ENCODE results near the gene CDH13.

The CDH13 gene

DNA sequence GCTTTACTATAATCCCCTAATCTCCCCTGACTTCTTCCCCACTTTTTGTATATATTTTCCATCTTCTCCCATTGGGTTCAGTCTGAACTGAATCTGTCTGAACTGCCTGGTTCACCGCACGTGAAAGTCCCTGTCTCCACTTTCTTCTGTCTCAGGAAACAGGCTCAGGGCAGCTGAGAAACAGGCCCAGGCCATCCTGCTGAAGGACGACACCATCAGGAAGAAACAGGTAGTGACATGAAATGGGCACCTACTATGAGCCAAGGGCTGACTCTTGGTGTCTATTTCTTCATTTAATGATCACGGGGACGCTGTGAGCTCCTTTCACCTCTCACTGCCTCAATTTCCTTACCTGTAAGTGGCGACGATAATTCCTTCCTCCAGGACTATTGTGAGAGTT is 1090.5 kb downstream of the CDH13 start:
- Histone ChIP-seq H3K4me1 (ENCODE audit: control insufficient read depth, insufficient read depth, low read length) (0 out of 2 replicates have a peak, but pooled peaks cover 3% of the 10 kb centered on the region), H3K27me3 (ENCODE audit: control insufficient read depth, insufficient read depth, low read length) (no peaks in the 10 kb centered on the region), H3K4me3 (ENCODE audit: low read depth, low read length) (no peak overlapping the region), H3K9ac (ENCODE audit: low read length) (no peak overlapping the region), H3K9me3 (ENCODE audit: control insufficient read depth, insufficient read depth, low read depth, low read length) (no peaks in the 10 kb centered on the region), H3K36me3 (ENCODE audit: control insufficient read depth, insufficient read depth, low read length) (no peaks in the 10 kb centered on the region), H3K27ac (ENCODE audit: low read depth, low read length) (no peak overlapping the region)

DNA sequence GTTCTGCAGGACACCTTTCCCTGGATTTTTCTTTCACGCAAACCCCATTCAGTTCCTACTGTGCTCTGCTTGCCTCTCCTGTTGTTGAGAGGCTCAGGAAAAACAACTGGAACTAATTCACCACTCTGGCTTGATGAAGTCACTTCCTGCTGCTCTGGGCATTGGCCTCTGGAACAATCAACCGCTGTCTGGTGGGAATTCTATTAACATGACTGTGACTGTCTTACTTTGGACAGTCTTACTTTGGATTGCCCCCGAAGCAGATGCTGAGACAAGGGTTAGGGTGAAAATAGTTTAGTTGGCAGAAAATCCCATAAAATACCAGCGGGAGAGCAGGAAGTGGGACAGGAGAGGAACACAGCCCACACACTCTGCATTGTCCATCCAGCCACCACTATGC is 1091.0 kb downstream of the CDH13 start:
- Histone ChIP-seq H3K36me3 (ENCODE audit: control insufficient read depth, insufficient read depth, low read length) (no peaks in the 10 kb centered on the region), H3K4me3 (ENCODE audit: low read depth, low read length) (no peak overlapping the region)

DNA sequence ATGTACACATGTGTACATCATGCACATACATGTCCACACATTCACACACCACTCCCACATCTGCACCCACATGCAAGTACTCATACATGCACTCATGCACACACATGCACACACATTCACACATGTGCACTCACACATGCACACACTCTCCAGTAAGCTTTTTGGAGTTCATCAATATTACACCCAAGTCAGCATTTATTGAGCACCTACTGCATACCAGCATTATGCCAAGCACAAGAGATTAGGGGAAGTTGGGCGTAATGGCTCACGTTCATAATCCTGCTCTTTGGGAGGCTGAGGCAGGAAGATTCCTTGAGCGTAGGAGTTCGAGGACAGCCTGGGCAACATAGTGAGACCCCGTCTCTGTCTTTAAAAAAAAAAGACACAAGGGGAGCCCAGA is 1093.4 kb downstream of the CDH13 start:
- Histone ChIP-seq H3K9me3 (ENCODE audit: control insufficient read depth, insufficient read depth, low read depth, low read length) (no peaks in the 10 kb centered on the region), H3K27ac (ENCODE audit: low read depth, low read length) (no peak overlapping the region), H3K4me1 (ENCODE audit: control insufficient read depth, insufficient read depth, low read length) (0 out of 2 replicates have a peak, but pooled peaks cover 3% of the 10 kb centered on the region), H3K4me3 (ENCODE audit: low read depth, low read length) (no peak overlapping the region), H3K27me3 (ENCODE audit: control insufficient read depth, insufficient read depth, low read length) (no peaks in the 10 kb centered on the region), H3K36me3 (ENCODE audit: control insufficient read depth, insufficient read depth, low read length) (no peaks in the 10 kb centered on the region), H3K9ac (ENCODE audit: low read length) (no peak overlapping the region)

More for the DNA sequence above, 1091.0 kb downstream of the CDH13 start:
- Histone ChIP-seq H3K27me3 (ENCODE audit: control insufficient read depth, insufficient read depth, low read length) (no peaks in the 10 kb centered on the region), H3K4me1 (ENCODE audit: control insufficient read depth, insufficient read depth, low read length) (0 out of 2 replicates have a peak, but pooled peaks cover 3% of the 10 kb centered on the region), H3K9me3 (ENCODE audit: control insufficient read depth, insufficient read depth, low read depth, low read length) (no peaks in the 10 kb centered on the region), H3K27ac (ENCODE audit: low read depth, low read length) (no peak overlapping the region), H3K9ac (ENCODE audit: low read length) (no peak overlapping the region)

DNA sequence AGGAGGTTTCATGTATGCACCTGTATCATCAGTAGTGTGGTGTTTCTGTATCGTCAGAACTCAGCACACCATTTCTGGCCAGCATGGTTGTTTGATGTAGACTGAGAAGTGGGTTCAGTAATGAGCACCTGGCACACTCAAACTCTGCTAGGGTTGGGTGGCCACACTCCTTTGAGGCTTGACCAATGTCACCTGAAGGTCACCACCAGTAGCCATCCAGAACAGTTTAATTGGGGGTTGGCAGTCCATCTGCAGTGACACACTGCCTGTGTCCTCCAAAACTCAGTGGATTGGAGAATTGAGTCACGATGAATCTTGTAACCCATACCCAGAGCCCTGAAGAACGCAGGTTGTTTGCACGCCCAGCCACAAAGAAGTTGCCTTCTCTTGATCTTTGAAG is 1094.2 kb downstream of the CDH13 start:
- H3K36me3 ChIP-seq (ENCODE audit: control insufficient read depth, insufficient read depth, low read length), result no peaks in the 10 kb centered on the region
- no peak overlapping the region for H3K4me3 ChIP-seq (ENCODE audit: low read depth, low read length)
- no peaks in the 10 kb centered on the region for H3K9me3 ChIP-seq (ENCODE audit: control insufficient read depth, insufficient read depth, low read depth, low read length)
- 0 out of 2 replicates have a peak, but pooled peaks cover 3% of the 10 kb centered on the region for H3K4me1 ChIP-seq (ENCODE audit: control insufficient read depth, insufficient read depth, low read length)
- H3K9ac ChIP-seq (ENCODE audit: low read length), result no peak overlapping the region
- H3K27me3 ChIP-seq (ENCODE audit: control insufficient read depth, insufficient read depth, low read length), result no peaks in the 10 kb centered on the region
- H3K27ac ChIP-seq (ENCODE audit: low read depth, low read length), result no peak overlapping the region

DNA sequence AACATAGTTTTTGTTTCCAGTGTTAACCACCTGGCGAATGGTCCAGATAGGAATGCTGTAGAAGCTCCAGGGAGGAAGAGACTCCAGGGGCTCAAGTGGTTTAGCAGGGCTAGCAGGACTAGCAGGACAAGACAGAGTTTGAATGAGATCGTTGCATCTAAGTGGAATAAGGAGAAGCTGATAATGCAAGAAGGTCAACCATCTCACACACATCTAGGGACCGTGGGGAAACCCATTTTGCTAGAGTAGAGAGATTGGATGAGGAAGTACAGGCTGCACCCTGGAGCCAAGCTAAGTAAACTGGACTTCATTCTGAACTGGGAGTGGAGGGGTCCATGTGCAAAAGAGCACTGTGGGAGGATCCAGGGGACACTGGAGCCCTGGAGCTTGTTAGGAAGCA is 1094.9 kb downstream of the CDH13 start:
- Histone ChIP-seq H3K27ac (ENCODE audit: low read depth, low read length) (no peak overlapping the region), H3K4me1 (ENCODE audit: control insufficient read depth, insufficient read depth, low read length) (0 out of 2 replicates have a peak, but pooled peaks cover 3% of the 10 kb centered on the region), H3K9ac (ENCODE audit: low read length) (no peak overlapping the region), H3K4me3 (ENCODE audit: low read depth, low read length) (no peak overlapping the region), H3K36me3 (ENCODE audit: control insufficient read depth, insufficient read depth, low read length) (no peaks in the 10 kb centered on the region), H3K9me3 (ENCODE audit: control insufficient read depth, insufficient read depth, low read depth, low read length) (no peaks in the 10 kb centered on the region), H3K27me3 (ENCODE audit: control insufficient read depth, insufficient read depth, low read length) (no peaks in the 10 kb centered on the region)

DNA sequence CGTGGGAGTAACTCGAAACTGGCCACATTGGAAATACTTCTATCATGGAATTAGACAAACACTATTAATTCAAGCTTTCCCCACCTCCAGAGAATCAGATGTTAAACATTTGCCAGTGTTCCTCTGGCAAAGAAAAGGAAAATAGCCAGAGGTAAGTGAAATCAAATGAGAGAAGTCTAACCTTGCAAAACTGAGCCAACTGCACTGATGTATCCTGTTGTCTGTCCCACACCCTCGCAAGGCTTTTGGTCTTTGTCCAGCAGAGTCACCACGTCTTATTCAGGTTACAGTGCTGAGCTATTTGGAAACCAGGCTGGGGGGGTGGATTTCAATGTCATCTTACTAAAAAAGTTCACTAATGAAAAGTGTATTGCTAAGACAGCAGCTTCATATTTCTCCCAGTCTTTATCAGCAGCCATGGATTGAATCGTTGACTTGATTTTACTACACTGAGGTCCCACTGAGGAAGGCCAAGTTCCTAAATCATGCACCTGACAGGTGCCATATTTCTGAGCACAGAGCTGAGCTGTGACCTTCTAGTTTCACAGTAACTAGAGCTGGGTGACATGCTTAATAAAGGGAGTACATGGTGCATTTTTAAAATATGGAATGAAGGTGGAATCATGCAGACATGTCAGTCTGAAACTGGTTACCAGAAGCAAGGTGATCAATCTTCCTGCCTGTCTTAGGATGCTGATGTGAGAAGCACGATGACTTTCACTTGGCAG is 1095.9 kb downstream of the CDH13 start:
- Histone ChIP-seq H3K27me3 (ENCODE audit: control insufficient read depth, insufficient read depth, low read length) (no peaks in the 10 kb centered on the region), H3K4me3 (ENCODE audit: low read depth, low read length) (no peak overlapping the region), H3K4me1 (ENCODE audit: control insufficient read depth, insufficient read depth, low read length) (0 out of 2 replicates have a peak, but pooled peaks cover 1% of the 10 kb centered on the region), H3K36me3 (ENCODE audit: control insufficient read depth, insufficient read depth, low read length) (no peaks in the 10 kb centered on the region), H3K9ac (ENCODE audit: low read length) (no peak overlapping the region), H3K27ac (ENCODE audit: low read depth, low read length) (no peak overlapping the region), H3K9me3 (ENCODE audit: control insufficient read depth, insufficient read depth, low read depth, low read length) (no peaks in the 10 kb centered on the region)

DNA sequence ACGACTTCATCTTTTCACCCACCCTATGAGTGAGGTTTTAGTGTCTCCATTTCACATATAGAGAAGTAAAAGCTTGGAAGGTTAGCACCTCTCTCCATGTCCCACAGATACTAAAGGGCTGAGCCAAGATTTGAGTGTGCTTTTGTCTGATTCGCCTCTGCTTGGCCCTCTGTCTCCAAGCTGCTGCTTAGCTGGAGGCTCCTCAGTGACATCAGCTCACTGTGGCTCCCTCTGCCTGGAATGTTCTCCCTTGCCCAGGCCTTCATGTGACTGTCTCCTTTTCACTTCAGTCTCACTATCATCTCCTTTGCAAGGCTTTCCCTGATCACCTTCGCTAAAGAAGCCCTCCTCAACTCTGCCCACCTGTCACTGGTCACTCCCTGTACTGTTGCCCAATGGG is 1096.5 kb downstream of the CDH13 start:
- no peaks in the 10 kb centered on the region for H3K36me3 ChIP-seq (ENCODE audit: control insufficient read depth, insufficient read depth, low read length)
- no peaks in the 10 kb centered on the region for H3K9me3 ChIP-seq (ENCODE audit: control insufficient read depth, insufficient read depth, low read depth, low read length)
- H3K4me3 ChIP-seq (ENCODE audit: low read depth, low read length), result no peak overlapping the region
- no peak overlapping the region for H3K9ac ChIP-seq (ENCODE audit: low read length)
- H3K27me3 ChIP-seq (ENCODE audit: control insufficient read depth, insufficient read depth, low read length), result no peaks in the 10 kb centered on the region
- H3K4me1 ChIP-seq (ENCODE audit: control insufficient read depth, insufficient read depth, low read length), result no peaks in the 10 kb centered on the region; the same call in 1 of the 2 replicates
- H3K27ac ChIP-seq (ENCODE audit: low read depth, low read length), result no peak overlapping the region

DNA sequence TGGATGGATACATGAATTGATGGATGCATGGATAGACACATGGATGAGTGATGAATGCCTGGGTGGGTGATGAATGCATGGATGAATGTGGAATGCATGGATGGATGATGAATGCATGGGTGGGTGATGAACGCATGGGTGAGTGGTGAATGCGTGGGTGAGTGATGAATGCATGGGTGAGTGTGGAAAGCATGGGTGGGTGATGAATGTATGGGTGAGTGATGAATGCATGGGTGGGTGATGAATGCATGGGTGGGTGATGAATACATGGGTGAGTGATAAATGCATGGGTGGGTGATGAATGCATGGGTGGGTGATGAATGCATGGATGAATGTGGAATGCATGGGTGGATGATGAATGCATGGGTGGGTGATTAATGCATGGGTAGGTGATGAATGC is 1097.1 kb downstream of the CDH13 start:
- Histone ChIP-seq H3K4me3 (ENCODE audit: low read depth, low read length) (no peak overlapping the region), H3K27ac (ENCODE audit: low read depth, low read length) (no peak overlapping the region), H3K9ac (ENCODE audit: low read length) (no peak overlapping the region), H3K36me3 (ENCODE audit: control insufficient read depth, insufficient read depth, low read length) (no peaks in the 10 kb centered on the region), H3K27me3 (ENCODE audit: control insufficient read depth, insufficient read depth, low read length) (no peaks in the 10 kb centered on the region), H3K4me1 (ENCODE audit: control insufficient read depth, insufficient read depth, low read length) (no peaks in the 10 kb centered on the region; the same call in 1 of the 2 replicates), H3K9me3 (ENCODE audit: control insufficient read depth, insufficient read depth, low read depth, low read length) (no peaks in the 10 kb centered on the region)

DNA sequence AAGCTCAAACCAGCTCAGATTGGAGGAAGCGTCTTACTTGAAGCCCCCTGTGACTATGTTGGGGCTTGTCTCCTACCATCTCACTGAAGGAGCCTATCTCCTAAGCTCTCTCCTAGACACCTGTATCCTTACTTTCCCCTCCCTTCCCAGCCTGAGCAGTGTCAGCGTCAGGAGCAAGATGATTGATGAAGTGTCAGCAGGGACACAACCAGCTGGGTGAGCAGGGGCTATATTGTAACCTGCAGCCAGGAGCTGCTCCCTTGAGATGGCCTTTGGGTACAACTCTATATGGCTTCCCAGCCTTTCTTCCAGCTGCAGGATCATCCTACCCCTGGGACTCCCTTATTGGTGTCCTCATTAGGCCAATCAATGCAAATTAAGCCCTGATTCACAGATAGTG is 1097.8 kb downstream of the CDH13 start:
- Histone ChIP-seq H3K4me3 (ENCODE audit: low read depth, low read length) (no peak overlapping the region), H3K27me3 (ENCODE audit: control insufficient read depth, insufficient read depth, low read length) (no peaks in the 10 kb centered on the region), H3K9ac (ENCODE audit: low read length) (no peak overlapping the region), H3K27ac (ENCODE audit: low read depth, low read length) (no peak overlapping the region), H3K36me3 (ENCODE audit: control insufficient read depth, insufficient read depth, low read length) (no peaks in the 10 kb centered on the region), H3K9me3 (ENCODE audit: control insufficient read depth, insufficient read depth, low read depth, low read length) (no peaks in the 10 kb centered on the region), H3K4me1 (ENCODE audit: control insufficient read depth, insufficient read depth, low read length) (no peaks in the 10 kb centered on the region; the same call in 1 of the 2 replicates)

DNA sequence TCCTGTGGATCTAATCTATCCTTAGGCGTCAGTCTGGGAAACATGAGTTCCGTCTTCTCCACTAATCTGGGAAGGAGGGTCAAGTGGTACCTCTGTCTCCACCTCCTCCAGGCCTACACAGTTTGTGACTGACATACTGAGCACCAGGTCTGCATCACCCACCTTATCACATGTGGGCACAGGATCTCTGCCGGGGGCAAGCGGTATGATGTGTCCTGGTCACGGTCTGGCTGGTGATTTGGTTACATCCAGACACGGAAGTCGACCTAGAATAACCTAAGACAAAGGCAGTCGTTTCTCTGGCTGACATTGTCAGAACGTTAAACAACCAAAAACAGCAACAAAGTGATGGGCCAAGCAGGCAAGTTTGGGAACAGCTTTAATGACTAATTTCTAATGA is 1098.5 kb downstream of the CDH13 start:
- H3K4me1 ChIP-seq (ENCODE audit: control insufficient read depth, insufficient read depth, low read length), result no peaks in the 10 kb centered on the region; the same call in 1 of the 2 replicates
- no peaks in the 10 kb centered on the region for H3K36me3 ChIP-seq (ENCODE audit: control insufficient read depth, insufficient read depth, low read length)
- no peak overlapping the region for H3K9ac ChIP-seq (ENCODE audit: low read length)
- H3K9me3 ChIP-seq (ENCODE audit: control insufficient read depth, insufficient read depth, low read depth, low read length), result no peaks in the 10 kb centered on the region
- H3K4me3 ChIP-seq (ENCODE audit: low read depth, low read length), result no peak overlapping the region
- H3K27me3 ChIP-seq (ENCODE audit: control insufficient read depth, insufficient read depth, low read length), result no peaks in the 10 kb centered on the region
- no peak overlapping the region for H3K27ac ChIP-seq (ENCODE audit: low read depth, low read length)

DNA sequence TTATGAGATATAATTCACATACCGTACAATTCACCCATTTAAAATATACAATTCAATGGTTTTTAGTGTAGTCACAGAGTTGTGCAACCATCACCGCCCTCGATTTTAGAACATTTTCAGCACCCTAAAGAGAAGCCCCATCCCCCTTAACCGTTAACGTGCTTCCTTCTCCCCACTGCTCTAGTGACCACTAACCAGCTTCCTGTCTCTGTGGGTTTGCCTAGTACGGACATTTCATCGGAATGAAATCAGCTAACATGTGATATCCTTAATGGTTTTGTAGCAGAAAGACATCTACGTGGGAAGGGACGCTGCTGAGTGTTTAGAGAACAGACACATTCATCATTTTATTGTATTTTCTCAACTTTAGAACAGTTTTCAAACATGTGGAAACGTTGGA is 1100.2 kb downstream of the CDH13 start:
- H3K9ac ChIP-seq (ENCODE audit: low read length), result no peak overlapping the region
- no peaks in the 10 kb centered on the region; the same call in 1 of the 2 replicates for H3K4me1 ChIP-seq (ENCODE audit: control insufficient read depth, insufficient read depth, low read length)
- H3K4me3 ChIP-seq (ENCODE audit: low read depth, low read length), result no peak overlapping the region
- H3K36me3 ChIP-seq (ENCODE audit: control insufficient read depth, insufficient read depth, low read length), result no peaks in the 10 kb centered on the region
- peaks cover 7% of the 10 kb centered on the region; the same call in 1 of the 2 replicates for H3K9me3 ChIP-seq (ENCODE audit: control insufficient read depth, insufficient read depth, low read depth, low read length)
- H3K27me3 ChIP-seq (ENCODE audit: control insufficient read depth, insufficient read depth, low read length), result no peaks in the 10 kb centered on the region
- no peak overlapping the region for H3K27ac ChIP-seq (ENCODE audit: low read depth, low read length)
